ENCODE measurements around the gene ARIH2.

ARIH2 gene

GRCh38 chr3:49030321-49030720 lies 111.7 kb downstream of the ARIH2 start:
- no peak overlapping the region for H3K4me3 ChIP-seq (ENCODE audit: low read depth, low read length)

GRCh38 chr3:49032646-49033304 lies 114.1 kb downstream of the ARIH2 start:
- no peak overlapping the region for H3K4me3 ChIP-seq (ENCODE audit: low read depth, low read length)

GRCh38 chr3:49034650-49035049 lies 116.0 kb downstream of the ARIH2 start:
- no peak overlapping the region for H3K4me3 ChIP-seq (ENCODE audit: low read depth, low read length)

- H3K4me3 ChIP-seq (ENCODE audit: low read depth, low read length), result no peak overlapping the region
These were observed 116.6 kb downstream of the ARIH2 start for GRCh38 chr3:49035281-49035680.

Measured in iPS-11a (cell line).